GM21360 (cell line): ENCODE results near the gene GTF2IRD1.
"Not testable (repeated sequence)": the region's sequence is repeated elsewhere in the genome, so short reads cannot be mapped to it uniquely, and the experiment has no call there.

Experiments used
- ATAC-seq: cut with Tn5 transposase; IDR thresholded peaks from one replicate; pipeline ENCODE4 v1.9.1; 2021; ENCODE audit warnings: mild to moderate bottlenecking, moderate library complexity; ENCODE audit not compliant: unreplicated experiment

Gene GTF2IRD1

GRCh38 chr7:74429153-74429747 is 24.5 kb upstream of the GTF2IRD1 start:
- no peak for ATAC-seq

- not testable (repeated sequence) for ATAC-seq
Measured at GRCh38 chr7:74430409-74430808, 23.3 kb upstream of the GTF2IRD1 start.

- no peak for ATAC-seq
Measured at GRCh38 chr7:74430961-74431466, 22.7 kb upstream of the GTF2IRD1 start.

GRCh38 chr7:74437291-74437571 is 16.5 kb upstream of the GTF2IRD1 start:
- ATAC-seq, result not testable (repeated sequence)

- ATAC-seq, result no peak
Measured at GRCh38 chr7:74438327-74438726, 15.4 kb upstream of the GTF2IRD1 start.

- ATAC-seq, result no peak
Measured at GRCh38 chr7:74439541-74439940, 14.2 kb upstream of the GTF2IRD1 start.

- not testable (repeated sequence) for ATAC-seq
Measured at GRCh38 chr7:74440143-74440542, 13.6 kb upstream of the GTF2IRD1 start.

GRCh38 chr7:74441801-74442200 is 11.9 kb upstream of the GTF2IRD1 start:
- ATAC-seq, result no peak

GRCh38 chr7:74443543-74444247 is 10.0 kb upstream of the GTF2IRD1 start:
- no peak for ATAC-seq

GRCh38 chr7:74449144-74449543 is 4.6 kb upstream of the GTF2IRD1 start:
- no peak for ATAC-seq

- no peak for ATAC-seq
Measured at GRCh38 chr7:74449809-74450397, 3.8 kb upstream of the GTF2IRD1 start.

- ATAC-seq, result no peak
Measured at GRCh38 chr7:74452748-74453321, 871 bp upstream of the GTF2IRD1 start.

- ATAC-seq, result no peak
Measured at GRCh38 chr7:74454021-74454924, 567 bp downstream of the GTF2IRD1 start.

GRCh38 chr7:74454925-74455288 is 1.2 kb downstream of the GTF2IRD1 start:
- no peak for ATAC-seq

- ATAC-seq, result no peak
Measured at GRCh38 chr7:74455291-74455804, 1.6 kb downstream of the GTF2IRD1 start.

- ATAC-seq, result no peak
Measured at GRCh38 chr7:74455928-74456327, 2.2 kb downstream of the GTF2IRD1 start.

- ATAC-seq, result no peak
Measured at GRCh38 chr7:74457007-74457406, 3.3 kb downstream of the GTF2IRD1 start.

- no peak for ATAC-seq
Measured at GRCh38 chr7:74461970-74462706, 8.4 kb downstream of the GTF2IRD1 start.

- no peak for ATAC-seq
Measured at GRCh38 chr7:74462707-74463100, 9.0 kb downstream of the GTF2IRD1 start.
